ENCODE results near the gene LGI1. TPM values are rescaled to one million over a fixed set of nuclear protein-coding genes. Genes with fewer than 3 reads are reported as not detected.

LGI1 gene
- total and polyA plus RNA-seq, 12 donors: 0.38 to 5.9 (median 1.4) TPM; not detected in 4

DNA sequence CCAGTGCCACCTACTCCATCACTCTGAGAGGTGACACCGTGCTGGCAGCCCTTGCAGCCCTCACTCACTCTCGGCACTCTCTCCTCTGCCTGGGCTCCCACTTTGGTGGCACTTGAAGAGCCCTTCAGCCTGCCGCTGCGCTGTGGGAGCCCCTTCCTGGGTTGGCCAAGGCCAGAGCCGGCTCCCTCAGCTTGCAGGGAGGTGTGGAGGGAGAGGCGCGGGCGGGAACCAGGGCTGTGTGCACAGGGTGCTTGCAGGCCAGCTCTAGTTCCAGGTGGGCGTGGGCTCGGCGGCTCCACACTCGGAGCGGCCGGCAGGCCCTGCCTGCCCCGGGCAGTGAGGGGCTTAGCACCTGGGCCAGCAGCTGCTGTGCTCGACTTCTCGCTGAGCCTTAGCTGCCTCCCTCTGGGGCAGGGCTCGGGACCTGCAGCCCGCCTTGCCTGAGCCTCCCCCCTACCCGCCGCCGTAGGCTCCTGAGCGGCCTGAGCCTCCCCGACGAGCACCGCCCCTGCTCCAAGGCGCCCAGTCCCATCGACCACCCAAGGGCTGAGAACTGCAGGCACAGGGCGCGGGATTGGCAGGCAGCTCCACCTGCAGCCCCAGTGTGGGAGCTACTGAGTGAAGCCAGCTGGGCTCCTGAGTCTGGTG, 87.4 kb downstream of the LGI1 start:
- 82 to 96% (median 91%) methylated on average over 9 to 30 of the region's 30 CpGs for WGBS, 4 donors
- H3K36me3 ChIP-seq (replicated peaks in 1 of 2): no peaks in the 10 kb centered on the region
- no peak for DNase-seq
- H3K27me3 ChIP-seq: no peaks in the 10 kb centered on the region
- H3K27ac ChIP-seq: no peak overlapping the region
- no peaks in the 10 kb centered on the region for H3K4me1 ChIP-seq (replicated peaks in 1 of 2)
- intact Hi-C loops (cut with DNase I): no loop called here
- no peak for TF ChIP-seq POLR2A (IDR thresholded peaks at IDR 0.05)
- TF ChIP-seq, protein P1, sequence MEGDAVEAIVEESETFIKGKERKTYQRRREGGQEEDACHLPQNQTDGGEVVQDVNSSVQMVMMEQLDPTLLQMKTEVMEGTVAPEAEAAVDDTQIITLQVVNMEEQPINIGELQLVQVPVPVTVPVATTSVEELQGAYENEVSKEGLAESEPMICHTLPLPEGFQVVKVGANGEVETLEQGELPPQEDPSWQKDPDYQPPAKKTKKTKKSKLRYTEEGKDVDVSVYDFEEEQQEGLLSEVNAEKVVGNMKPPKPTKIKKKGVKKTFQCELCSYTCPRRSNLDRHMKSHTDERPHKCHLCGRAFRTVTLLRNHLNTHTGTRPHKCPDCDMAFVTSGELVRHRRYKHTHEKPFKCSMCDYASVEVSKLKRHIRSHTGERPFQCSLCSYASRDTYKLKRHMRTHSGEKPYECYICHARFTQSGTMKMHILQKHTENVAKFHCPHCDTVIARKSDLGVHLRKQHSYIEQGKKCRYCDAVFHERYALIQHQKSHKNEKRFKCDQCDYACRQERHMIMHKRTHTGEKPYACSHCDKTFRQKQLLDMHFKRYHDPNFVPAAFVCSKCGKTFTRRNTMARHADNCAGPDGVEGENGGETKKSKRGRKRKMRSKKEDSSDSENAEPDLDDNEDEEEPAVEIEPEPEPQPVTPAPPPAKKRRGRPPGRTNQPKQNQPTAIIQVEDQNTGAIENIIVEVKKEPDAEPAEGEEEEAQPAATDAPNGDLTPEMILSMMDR (IDR thresholded peaks at IDR 0.05): no peak
- H3K4me3 ChIP-seq: no peak overlapping the region
- no peaks in the 10 kb centered on the region for H3K9me3 ChIP-seq (replicated peaks in 1 of 3)

Other genes with a start within 250 kb of the LGI1 start
- 1 to 10 TPM in 4 of 9 donors, under 1 TPM in 3, not detected in 2; 0.42 to 1.4 (median 1.2) TPM for gene FFAR4, start 191.3 kb upstream of the LGI1 start, total RNA-seq
- under 1 TPM; 0.20 to 0.57 (median 0.24) TPM for gene FFAR4, start 191.3 kb upstream of the LGI1 start, polyA plus RNA-seq
- 10 to 100 TPM in 5 of 9 donors, 1 to 10 TPM in 2, under 1 TPM in 1, not detected in 1; 0.66 to 14.5 (median 10.8) TPM for gene RBP4, start 156.7 kb upstream of the LGI1 start, total RNA-seq
- 100 to 1,000 TPM in 1 of 3 donors, 1 to 10 TPM in 2; 4.8 to 224 (median 5.3) TPM for gene RBP4, start 156.7 kb upstream of the LGI1 start, polyA plus RNA-seq
- gene PDE6C, start 145.4 kb upstream of the LGI1 start, total RNA-seq: not detected
- gene PDE6C, start 145.4 kb upstream of the LGI1 start, polyA plus RNA-seq: not detected
- 10 to 100 TPM in 7 of 9 donors, 1 to 10 TPM in 2; 3.3 to 73.4 (median 12.6) TPM for gene FRA10AC1, start 55.3 kb upstream of the LGI1 start, total RNA-seq
- gene FRA10AC1, start 55.3 kb upstream of the LGI1 start, polyA plus RNA-seq: 10 to 100 TPM; 13.6 to 27.0 (median 13.6) TPM
- 10 to 100 TPM in 1 of 9 donors, 1 to 10 TPM in 8; 1.1 to 11.2 (median 3.0) TPM for gene SLC35G1, start 136.0 kb downstream of the LGI1 start, total RNA-seq
- 1 to 10 TPM; 1.8 to 6.9 (median 2.7) TPM for gene SLC35G1, start 136.0 kb downstream of the LGI1 start, polyA plus RNA-seq
- 1 to 10 TPM; 1.1 to 4.8 (median 2.1) TPM for gene PLCE1, start 236.0 kb downstream of the LGI1 start, total RNA-seq
- 1 to 10 TPM in 2 of 3 donors, under 1 TPM in 1; 0.94 to 2.3 (median 1.4) TPM for gene PLCE1, start 236.0 kb downstream of the LGI1 start, polyA plus RNA-seq